ENCODE results near the gene THAP4.

GRCh38 chr2:241637018-241637794 is at the start of gene THAP4, which contains the start of gene ATG4B:
- TF ChIP-seq CTCF (IDR thresholded peaks at IDR 0.05; ENCODE audit: insufficient read depth, low read depth, low read length) = no peak
- no peak for TF ChIP-seq EZH2 (IDR thresholded peaks at IDR 0.05; ENCODE audit: insufficient read depth, low read length)
